Peyer's patch (tissue), 4 donors: ENCODE measurements around the gene OR4D6.

ENCODE experiments used
- POLR2A ChIP-seq, 2 donors: fragments of 450-650 bp; IDR thresholded peaks; one replicate each; pipeline ENCODE4 v1.5.1; 2017; ENCODE audit warnings: antibody characterized with exemption in 2 of 2, mild to moderate bottlenecking in 2 of 2, moderate library complexity in 2 of 2
- TF ChIP-seq, protein P1 (sequence below), 6 experiments: fragments of 450-650 bp in 4 of 6; fragments of 200-600 bp in 2 of 6; sonication (generic) in 1 of 6; IDR thresholded peaks; one replicate each; pipeline ENCODE4 v1.5.1; 2017 to 2019; ENCODE audit warnings: antibody characterized with exemption in 6 of 6, mild to moderate bottlenecking in 3 of 6, moderate library complexity in 1 of 6

DNA sequence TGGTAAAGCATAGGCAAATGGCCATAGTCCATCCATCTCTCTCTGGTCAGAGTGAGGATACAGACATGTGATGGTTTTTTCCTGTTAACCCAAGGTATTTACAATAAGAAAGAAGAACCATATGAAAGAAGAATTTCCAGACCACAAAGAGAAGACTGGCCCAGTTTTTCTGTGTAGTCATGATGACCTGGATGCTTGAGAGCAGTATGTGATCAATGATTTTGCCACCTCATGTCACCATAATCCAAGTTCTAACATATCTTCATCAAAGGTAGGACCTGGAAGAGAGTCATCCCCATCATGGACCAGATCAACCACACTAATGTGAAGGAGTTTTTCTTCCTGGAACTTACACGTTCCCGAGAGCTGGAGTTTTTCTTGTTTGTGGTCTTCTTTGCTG, at the start of gene OR4D6:
- TF ChIP-seq, protein P1, sequence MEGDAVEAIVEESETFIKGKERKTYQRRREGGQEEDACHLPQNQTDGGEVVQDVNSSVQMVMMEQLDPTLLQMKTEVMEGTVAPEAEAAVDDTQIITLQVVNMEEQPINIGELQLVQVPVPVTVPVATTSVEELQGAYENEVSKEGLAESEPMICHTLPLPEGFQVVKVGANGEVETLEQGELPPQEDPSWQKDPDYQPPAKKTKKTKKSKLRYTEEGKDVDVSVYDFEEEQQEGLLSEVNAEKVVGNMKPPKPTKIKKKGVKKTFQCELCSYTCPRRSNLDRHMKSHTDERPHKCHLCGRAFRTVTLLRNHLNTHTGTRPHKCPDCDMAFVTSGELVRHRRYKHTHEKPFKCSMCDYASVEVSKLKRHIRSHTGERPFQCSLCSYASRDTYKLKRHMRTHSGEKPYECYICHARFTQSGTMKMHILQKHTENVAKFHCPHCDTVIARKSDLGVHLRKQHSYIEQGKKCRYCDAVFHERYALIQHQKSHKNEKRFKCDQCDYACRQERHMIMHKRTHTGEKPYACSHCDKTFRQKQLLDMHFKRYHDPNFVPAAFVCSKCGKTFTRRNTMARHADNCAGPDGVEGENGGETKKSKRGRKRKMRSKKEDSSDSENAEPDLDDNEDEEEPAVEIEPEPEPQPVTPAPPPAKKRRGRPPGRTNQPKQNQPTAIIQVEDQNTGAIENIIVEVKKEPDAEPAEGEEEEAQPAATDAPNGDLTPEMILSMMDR (IDR thresholded peaks at IDR 0.05), result no peak
- no peak for TF ChIP-seq POLR2A (IDR thresholded peaks at IDR 0.05)
